NCI-H1417 (cell line): Measurements from ENCODE around the gene PCDHGA5.
A peak's percentile ranks its signal among the peaks of the same experiment; 100 is the strongest.
"Not testable (repeated sequence)": the region's sequence is repeated elsewhere in the genome, so short reads cannot be mapped to it uniquely, and the experiment has no call there.

Experiments
- DNase-seq, 3 experiments: peaks; one replicate each; lab custom pipeline; 2025; lab: John Stamatoyannopoulos, UW

The PCDHGA5 gene

DNA sequence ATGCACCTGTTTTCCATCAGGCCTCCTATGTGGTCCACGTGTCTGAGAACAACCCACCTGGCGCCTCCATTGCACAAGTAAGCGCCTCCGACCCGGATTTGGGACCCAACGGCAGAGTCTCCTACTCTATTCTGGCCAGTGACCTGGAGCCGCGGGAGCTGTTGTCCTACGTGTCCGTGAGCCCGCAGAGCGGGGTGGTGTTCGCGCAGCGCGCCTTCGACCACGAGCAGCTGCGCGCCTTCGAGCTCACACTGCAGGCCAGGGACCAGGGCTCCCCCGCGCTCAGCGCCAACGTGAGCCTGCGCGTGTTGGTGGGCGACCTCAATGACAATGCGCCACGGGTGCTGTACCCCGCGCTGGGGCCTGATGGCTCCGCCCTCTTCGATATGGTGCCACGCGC is 12.4 kb upstream of the PCDHGA5 start:
- no peak for DNase-seq

DNA sequence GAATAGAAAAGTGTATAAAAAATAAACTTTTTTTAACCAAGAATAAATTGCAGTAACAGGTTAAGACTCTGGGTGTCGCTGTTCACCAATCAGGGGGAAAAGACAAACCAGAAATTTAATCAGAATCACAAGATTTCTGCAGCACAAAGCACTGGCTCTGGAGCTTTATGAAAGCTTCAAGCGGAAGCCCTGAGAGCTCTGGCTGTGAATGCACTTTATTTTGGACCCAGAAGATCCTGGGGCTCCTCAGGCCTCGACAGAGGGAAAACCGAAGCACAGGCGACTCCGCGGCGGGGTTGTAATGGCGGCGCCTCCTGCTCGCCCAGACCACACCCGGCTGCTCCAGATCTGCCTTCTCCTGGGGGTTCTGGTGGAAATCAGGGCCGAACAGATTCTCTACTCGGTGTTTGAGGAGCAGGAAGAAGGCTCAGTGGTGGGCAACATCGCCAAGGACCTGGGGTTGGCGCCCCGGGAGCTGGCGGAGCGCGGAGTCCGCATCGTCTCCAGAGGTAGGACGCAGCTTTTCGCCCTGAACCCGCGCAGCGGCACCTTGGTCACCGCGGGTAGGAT is 9.0 kb upstream of the PCDHGA5 start, which contains the start of gene PCDHGA4:
Gene PCDHGA4 (plus strand): TSS at position 122 of the 570 bp plus-strand sequence. CDS start 87 bp downstream, at position 209.
- no peak for DNase-seq

DNA sequence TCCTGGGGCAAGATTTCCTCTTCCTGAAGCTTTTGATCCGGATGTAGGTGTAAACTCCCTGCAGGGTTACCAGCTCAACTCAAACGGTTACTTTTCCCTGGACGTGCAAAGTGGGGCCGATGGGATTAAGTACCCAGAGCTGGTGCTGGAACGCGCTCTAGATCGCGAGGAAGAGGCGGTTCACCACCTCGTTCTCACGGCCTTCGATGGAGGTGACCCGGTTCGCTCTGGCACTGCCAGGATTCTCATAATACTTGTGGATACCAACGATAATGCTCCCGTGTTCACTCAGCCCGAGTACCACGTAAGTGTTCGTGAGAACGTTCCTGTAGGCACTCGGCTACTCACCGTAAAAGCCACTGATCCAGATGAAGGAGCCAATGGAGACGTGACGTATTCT is 8.3 kb upstream of the PCDHGA5 start:
- no peak for DNase-seq

DNA sequence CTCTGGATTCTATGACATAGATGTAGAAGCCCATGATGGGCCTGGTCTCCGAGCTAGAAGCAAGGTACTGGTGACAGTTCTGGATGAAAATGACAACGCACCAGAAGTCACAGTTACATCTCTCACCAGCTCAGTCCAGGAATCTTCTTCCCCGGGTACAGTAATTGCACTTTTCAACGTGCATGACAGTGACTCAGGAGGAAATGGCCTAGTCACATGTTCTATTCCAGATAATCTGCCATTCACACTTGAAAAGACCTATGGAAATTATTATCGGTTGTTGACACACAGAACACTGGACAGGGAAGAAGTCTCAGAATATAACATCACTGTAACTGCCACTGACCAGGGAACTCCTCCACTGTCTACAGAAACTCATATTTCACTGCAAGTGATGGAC is 7.8 kb upstream of the PCDHGA5 start:
- no peak for DNase-seq

DNA sequence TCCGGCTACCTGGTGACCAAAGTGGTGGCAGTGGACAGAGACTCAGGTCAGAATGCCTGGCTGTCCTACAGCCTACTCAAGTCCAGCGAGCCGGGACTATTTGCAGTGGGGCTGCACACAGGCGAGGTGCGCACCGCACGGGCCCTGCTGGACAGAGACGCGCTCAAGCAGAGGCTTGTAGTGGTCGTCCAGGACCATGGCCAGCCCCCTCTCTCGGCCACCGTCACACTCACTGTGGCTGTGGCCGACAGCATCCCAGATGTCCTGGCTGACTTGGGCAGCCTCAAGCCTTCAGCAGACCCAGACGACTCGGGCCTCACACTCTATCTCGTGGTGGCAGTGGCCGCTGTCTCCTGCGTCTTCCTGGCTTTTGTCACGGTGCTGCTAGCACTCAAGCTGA is 7.0 kb upstream of the PCDHGA5 start:
- DNase-seq, result no peak

DNA sequence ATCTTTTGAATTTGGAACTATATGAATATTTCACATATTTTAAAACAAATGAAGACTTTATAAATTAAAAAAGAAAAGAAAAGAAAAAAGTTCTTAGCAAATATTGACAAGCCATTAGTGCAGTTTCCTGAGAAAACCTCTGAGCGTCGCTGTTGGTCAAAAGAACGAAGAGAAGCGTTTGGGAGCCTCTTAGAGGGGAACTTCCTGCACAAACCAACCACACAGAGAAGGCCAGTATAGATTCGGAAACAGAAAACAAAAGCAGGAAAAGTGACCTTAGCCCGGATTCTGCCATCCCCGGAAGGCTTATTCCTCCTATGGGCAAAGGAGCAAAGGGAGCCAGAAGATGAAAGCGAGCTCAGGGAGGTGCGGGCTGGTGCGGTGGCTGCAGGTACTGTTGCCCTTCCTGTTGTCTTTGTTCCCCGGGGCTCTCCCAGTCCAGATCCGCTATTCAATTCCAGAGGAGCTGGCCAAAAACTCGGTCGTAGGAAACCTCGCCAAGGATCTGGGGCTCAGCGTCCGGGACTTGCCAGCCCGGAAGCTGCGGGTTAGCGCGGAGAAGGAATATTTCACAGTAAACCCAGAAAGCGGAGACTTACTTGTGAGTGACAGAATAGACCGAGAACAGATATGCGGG is 4.1 kb upstream of the PCDHGA5 start, which contains the start of gene PCDHGB2:
Gene PCDHGB2 (plus strand): TSS at position 205 of the 637 bp plus-strand sequence. CDS start 142 bp downstream, at position 347.
- peak in 1 of 3 experiments; percentile 1 for DNase-seq

DNA sequence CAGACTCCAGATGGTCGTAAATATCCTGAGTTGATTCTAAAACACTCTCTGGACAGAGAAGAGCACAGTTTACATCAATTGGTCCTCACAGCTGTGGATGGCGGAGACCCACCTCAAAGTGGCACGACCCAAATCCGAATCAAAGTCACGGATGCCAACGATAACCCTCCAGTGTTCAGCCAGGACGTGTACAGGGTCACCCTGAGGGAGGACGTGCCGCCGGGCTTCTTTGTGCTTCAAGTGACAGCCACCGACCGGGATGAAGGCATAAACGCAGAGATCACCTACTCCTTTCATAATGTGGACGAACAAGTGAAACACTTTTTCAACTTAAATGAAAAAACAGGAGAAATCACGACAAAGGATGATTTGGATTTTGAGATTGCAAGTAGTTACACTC is 3.3 kb upstream of the PCDHGA5 start:
- no peak for DNase-seq

DNA sequence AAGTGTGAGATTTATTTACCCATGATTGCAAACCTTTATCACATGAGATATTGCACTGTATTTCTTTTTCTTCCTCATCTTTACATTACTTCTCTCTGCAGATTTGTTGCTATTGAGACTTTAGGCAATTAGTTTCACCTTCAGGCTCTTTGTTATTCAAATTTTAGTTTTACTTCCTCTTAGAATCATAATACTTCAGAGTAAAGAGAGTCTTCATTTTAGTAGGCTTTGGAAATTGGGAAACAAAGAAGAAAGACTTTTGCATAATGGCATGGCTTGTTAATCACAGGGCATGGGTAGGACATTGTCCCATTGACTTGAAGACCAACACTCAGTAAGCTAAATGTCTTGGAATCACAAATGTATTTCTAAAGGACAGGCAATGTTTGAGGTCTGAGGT is 1.2 kb upstream of the PCDHGA5 start:
- DNase-seq, result no peak

DNA sequence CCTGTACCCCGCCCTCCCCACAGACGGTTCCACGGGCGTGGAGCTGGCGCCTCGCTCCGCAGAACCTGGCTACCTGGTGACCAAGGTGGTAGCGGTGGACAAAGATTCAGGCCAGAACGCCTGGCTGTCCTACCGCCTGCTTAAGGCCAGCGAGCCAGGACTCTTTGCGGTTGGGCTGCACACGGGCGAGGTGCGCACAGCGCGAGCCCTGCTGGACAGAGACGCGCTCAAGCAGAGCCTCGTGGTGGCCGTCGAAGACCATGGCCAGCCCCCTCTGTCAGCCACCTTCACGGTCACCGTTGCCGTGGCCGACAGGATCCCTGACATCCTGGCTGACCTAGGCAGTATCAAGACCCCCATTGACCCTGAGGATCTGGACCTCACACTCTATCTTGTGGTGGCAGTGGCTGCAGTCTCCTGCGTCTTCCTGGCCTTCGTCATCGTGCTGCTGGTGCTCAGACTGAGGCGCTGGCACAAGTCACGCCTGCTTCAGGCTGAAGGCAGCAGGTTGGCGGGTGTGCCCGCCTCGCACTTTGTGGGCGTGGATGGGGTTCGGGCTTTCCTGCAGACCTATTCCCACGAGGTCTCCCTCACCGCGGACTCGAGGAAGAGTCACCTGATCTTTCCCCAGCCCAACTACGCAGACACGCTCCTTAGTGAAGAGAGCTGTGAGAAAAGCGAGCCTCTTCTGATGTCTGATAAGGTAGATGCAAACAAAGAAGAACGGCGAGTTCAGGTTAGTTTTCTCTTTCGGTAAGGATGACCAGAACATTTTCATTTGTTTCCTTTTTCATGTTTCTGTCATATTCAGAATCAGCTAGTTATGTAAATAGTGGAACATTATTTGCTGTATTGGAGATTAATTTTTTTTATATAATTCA is 2.3 kb downstream of the PCDHGA5 start:
- no peak for DNase-seq

DNA sequence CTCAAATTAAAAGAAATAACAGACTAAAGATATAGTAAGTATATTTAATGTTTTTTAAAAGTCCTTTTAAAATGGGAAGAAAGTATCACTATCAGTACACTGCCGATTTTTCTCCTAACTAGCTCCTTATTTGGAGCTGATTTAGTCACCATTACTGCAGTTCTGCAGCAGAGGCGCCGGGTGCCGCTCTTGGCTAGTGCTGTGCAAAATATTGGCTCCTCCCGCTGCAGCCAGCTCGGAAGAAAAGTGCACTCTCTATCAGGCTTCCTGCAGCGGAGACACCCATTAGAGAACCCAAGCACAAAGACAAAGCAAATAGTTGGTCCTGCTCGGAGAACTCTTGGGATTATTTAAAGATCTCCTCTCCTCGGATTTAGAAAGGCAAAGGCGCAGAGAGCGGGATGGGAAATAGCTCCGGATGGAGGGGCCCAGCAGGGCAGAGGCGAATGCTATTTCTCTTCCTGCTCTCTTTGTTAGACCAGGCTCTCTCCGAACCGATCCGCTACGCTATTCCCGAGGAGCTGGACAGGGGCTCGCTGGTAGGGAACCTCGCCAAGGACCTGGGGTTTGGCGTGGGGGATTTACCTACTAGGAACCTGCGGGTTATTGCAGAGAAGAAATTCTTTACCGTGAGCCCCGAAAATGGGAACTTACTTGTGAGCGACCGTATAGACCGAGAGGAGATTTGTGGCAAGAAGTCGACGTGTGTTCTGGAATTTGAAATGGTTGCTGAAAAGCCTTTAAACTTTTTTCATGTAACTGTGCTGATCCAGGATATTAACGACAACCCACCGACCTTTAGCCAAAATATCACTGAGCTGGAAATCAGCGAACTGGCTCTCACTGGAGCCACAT is 6.3 kb downstream of the PCDHGA5 start, which contains the start of gene PCDHGB3:
Gene PCDHGB3 (plus strand): TSS at position 249 of the 855 bp plus-strand sequence. CDS start 153 bp downstream, at position 402.
- no peak for DNase-seq

DNA sequence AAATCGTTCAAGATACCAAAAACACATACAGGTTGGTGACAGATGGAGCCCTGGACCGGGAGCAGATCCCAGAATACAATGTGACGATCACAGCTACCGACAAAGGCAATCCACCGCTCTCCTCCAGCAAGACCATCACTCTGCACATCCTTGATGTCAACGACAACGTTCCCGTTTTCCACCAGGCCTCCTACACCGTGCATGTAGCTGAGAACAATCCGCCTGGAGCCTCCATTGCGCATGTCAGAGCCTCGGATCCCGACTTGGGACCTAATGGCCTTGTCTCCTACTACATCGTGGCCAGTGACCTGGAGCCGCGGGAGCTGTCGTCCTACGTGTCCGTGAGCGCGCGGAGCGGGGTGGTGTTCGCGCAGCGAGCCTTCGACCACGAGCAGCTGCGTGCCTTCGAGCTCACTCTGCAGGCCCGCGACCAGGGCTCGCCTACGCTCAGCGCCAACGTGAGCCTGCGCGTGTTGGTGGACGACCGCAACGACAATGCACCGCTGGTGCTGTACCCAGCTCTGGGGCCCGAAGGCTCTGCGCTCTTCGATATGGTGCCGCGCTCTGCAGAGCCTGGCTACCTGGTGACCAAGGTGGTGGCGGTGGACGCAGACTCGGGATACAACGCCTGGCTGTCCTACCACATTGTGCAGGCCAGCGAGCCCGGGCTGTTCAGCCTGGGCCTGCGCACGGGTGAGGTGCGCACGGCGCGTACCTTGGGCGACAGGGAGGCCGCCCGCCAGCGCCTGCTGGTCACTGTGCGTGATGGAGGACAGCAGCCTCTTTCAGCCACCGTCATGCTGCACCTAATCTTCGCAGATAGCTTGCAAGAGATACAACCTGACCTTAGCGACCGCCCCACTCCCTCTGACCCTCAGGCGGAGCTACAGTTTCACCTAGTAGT is 7.9 kb downstream of the PCDHGA5 start:
- no peak for DNase-seq

DNA sequence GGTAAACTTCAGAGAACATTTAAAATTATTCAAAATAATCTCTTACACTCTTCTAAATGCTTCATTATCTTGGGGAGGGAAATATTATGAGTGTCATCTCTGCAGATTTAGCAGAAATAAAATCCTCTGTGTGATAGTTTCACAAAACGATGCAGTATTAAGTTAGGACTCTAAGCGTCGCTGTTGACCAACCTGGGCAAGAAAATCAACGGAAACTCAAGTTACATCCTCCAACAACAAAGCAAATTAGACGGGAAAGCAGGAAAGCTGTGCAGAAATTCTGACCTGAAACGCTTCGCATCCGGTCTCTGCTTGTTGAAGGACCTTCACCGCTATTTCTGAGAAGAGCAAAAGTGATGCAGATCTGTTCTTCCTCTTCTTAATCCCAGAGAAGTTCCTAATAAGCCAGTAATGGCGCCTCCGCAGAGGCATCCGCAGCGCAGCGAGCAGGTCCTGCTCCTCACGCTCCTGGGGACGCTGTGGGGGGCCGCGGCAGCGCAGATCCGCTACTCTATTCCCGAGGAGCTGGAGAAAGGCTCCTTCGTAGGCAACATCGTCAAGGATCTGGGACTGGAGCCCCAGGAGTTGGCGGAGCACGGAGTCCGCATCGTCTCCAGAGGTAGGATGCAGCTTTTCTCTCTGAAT is 9.8 kb downstream of the PCDHGA5 start, which contains the start of gene PCDHGA6:
Gene PCDHGA6 (plus strand): TSS at position 219 of the 645 bp plus-strand sequence. CDS start 193 bp downstream, at position 412.
- peak in 1 of 3 experiments; percentile 0 for DNase-seq

DNA sequence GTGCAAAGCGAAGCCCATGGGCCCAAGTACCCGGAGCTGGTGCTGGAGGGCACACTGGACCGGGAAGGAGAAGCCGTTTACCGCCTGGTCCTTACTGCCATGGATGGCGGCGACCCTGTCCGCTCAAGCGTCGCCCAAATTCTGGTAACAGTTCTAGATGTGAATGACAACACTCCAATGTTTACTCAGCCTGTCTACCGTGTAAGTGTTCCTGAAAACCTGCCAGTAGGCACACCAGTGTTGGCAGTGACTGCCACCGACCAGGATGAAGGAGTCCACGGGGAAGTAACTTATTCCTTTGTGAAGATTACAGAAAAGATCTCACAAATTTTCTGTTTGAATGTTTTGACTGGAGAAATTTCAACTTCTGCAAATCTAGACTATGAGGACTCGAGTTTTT is 10.7 kb downstream of the PCDHGA5 start:
- DNase-seq, result no peak

DNA sequence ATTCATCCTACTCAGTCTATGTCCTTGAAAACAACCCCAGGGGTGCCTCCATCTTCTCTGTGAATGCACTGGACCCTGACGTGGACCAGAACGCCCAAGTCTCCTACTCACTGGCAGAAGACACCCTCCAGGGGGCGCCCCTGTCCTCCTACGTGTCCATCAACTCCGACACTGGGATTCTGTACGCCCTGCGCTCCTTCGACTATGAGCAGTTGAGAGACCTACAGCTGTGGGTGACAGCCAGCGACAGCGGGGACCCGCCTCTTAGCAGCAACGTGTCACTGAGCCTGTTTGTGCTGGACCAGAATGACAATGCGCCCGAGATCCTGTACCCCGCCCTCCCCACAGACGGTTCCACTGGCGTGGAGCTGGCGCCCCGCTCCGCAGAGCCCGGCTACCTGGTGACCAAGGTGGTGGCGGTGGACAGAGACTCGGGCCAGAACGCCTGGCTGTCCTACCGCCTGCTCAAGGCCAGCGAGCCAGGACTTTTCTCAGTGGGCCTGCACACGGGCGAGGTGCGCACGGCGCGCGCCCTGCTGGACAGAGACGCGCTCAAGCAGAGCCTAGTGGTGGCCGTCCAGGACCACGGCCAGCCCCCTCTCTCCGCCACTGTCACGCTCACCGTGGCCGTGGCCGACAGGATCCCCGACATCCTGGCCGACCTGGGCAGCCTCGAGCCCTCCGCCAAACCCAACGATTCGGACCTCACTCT is 11.6 kb downstream of the PCDHGA5 start:
- not testable (repeated sequence) for DNase-seq

DNA sequence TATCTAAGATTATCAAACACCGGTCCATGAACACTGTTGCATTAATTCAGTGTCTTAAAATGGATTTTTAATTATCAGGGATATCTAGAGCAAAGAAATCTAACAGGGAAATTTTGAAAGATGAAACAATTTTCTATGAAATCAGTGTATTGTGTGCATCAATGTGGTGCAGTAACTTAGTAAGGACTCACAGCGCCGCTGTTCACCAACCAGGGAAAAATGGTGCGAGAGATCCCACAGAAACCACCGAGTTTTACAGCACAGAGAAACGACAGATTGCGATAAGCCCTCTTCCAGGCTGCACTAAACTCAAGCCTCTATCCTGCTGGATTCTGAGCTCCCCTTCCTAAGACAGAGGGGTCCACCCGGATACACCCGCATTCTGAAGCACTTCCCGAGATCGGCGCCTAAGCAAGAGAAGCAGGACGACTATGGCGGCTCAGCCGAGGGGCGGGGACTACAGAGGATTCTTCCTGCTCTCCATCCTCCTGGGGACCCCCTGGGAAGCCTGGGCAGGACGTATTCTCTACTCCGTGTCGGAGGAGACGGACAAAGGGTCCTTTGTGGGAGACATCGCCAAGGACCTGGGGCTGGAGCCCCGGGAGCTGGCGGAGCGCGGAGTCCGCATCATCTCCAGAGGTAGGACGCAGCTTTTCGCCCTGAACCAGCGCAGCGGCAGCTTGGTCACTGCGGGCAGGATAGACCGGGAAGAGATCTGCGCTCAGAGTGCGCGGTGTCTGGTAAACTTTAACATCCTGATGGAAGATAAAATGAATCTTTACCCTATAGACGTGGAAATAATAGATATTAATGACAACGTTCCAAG is 18.7 kb downstream of the PCDHGA5 start, which contains the start of gene PCDHGA7:
Gene PCDHGA7 (plus strand): TSS at position 274 of the 826 bp plus-strand sequence. CDS start 158 bp downstream, at position 432.
- no peak for DNase-seq

DNA sequence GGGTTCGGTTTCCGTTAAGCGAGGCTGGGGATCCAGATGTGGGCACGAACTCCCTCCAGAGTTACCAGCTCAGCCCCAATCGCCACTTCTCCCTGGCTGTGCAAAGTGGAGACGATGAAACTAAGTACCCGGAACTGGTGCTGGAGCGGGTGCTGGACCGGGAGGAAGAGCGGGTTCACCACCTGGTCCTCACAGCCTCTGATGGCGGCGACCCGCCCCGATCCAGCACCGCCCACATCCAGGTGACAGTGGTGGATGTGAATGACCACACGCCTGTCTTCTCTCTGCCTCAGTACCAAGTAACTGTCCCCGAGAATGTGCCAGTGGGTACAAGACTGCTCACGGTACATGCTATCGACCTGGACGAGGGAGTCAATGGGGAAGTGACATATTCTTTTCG is 19.4 kb downstream of the PCDHGA5 start:
- no peak for DNase-seq

DNA sequence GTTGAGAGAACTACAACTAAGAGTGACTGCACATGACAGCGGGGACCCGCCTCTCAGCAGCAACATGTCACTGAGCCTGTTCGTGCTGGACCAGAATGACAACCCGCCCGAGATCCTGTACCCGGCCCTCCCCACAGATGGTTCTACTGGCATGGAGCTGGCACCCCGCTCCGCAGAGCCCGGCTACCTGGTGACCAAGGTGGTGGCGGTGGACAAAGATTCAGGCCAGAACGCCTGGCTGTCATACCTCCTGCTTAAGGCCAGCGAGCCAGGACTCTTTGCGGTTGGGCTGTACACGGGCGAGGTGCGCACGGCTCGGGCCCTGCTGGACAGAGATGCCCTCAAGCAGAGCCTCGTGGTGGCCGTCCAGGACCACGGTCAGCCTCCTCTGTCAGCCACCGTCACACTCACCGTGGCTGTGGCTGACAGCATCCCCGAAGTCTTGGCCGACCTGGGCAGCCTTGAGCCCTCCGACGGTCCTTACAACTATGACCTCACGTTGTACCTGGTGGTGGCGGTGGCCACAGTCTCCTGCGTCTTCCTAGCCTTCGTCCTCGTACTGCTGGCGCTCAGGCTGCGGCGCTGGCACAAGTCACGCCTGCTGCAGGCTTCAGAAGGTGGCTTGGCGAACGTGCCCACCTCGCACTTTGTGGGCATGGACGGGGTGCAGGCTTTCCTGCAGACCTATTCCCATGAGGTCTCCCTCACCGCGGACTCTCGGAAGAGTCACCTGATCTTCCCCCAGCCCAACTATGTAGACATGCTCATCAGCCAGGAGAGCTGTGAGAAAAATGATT is 20.7 kb downstream of the PCDHGA5 start:
- no peak for DNase-seq
